LNCaP clone FGC (cell line): Measurements from ENCODE around the gene JAKMIP3.

Experiments
- DNase-seq: peaks from one replicate; pipeline ENCODE4 v3.0.0-alpha.2; 2011; ENCODE audit warnings: low read depth
- H3K4me3 ChIP-seq: 2 replicates; pipeline ENCODE4 v1.5.1; 2011; ENCODE audit warnings: mild to moderate bottlenecking, low read depth, low read length, control low read depth
- TF ChIP-seq, protein P1 (sequence below): IDR thresholded peaks from 2 replicates; pipeline ENCODE4 v1.5.1; 2012; ENCODE audit warnings: mild to moderate bottlenecking; ENCODE audit not compliant: control insufficient read depth, insufficient read depth; ENCODE audit errors: extremely low read depth

JAKMIP3 gene

GRCh38 chr10:132035476-132035875 is 30.3 kb upstream of the JAKMIP3 start:
- TF ChIP-seq, protein P1, sequence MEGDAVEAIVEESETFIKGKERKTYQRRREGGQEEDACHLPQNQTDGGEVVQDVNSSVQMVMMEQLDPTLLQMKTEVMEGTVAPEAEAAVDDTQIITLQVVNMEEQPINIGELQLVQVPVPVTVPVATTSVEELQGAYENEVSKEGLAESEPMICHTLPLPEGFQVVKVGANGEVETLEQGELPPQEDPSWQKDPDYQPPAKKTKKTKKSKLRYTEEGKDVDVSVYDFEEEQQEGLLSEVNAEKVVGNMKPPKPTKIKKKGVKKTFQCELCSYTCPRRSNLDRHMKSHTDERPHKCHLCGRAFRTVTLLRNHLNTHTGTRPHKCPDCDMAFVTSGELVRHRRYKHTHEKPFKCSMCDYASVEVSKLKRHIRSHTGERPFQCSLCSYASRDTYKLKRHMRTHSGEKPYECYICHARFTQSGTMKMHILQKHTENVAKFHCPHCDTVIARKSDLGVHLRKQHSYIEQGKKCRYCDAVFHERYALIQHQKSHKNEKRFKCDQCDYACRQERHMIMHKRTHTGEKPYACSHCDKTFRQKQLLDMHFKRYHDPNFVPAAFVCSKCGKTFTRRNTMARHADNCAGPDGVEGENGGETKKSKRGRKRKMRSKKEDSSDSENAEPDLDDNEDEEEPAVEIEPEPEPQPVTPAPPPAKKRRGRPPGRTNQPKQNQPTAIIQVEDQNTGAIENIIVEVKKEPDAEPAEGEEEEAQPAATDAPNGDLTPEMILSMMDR: no peak
- DNase-seq: no peak
- H3K4me3 ChIP-seq: no peak overlapping the region

DNA sequence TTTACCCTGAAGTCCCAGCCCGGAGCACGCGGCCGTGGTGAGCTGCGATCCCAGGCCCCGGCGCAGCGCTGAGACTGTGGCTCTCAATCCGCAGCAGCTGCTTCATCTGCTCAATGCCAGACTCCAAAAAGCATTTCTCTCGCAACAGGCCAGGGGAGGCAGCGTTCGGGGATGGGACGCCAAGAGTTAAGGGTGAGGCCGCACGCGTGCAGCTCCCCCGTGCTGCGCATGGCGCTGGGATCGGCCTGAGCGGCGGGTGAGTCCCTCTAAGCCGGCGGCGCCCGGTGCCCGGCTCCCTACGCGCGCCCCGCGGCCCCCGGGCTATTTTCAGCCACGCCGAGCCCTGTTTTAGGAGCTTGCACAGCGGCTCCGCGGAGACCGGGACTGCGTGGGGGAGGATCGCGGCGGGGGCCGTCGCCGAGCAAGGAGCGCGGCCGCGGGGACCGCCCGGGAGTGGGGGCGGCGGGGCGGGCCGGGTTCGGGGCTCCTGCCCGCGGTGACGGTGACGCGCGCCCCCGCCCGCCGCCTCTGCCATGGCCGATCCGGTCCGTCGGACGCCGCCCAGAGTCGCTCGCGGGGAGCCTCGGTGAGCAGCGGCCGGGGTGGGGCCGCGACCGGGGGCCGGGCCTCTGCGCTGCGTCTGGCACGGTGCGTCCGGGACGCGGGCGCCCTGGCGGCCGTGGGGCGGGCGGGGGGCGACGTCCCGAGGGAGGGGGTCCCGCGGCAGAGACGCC is 29.4 kb upstream of the JAKMIP3 start:
- DNase-seq: no peak
- TF ChIP-seq, protein P1: no peak
- H3K4me3 ChIP-seq: 0 out of 2 replicates have a peak overlapping the region, but pooled peaks have one; percentile 18

DNA sequence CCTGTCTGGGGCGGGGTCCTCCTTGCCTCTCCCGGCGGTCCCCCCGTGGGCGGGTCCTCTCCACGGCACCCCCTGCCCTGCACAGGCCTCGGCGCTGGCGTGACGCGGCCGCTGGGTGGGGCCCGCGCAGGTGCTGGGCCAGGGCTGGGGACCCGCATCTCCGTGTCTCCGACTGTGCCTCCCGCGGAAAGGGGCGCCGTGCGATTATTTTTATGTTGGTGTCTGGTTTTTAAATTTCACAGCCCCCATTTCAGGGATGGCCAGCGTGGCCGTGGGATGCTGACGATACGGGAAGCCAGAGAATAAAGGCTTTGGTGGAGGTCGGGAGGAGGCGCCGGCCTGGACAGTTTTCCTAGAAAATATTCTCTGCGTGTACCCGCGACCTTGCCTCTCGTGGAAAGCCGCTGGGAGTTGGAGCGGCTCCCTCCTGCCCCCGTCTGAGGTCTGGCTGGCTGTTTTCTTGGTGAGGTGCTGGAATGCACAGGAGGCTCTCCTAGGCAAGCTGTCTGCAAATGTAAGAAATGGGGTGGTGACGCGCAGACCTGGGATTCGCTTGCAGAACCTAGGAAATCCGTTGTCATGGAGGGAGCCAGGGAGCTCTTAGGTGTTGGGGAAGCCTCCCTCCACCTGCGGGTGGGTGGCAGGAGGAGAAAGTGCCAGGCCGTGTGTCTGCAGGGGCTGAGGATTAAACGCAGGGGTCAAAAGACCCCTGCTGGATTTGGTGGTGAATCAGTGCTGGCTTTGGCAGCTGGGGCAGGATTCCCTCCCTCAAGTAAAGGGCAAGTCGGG is 28.7 kb upstream of the JAKMIP3 start:
- TF ChIP-seq, protein P1: 0 out of 2 replicates have a peak, but pooled peaks have one; percentile 4
- 0 out of 2 replicates have a peak overlapping the region, but pooled peaks have one; percentile 7 for H3K4me3 ChIP-seq
- DNase-seq: no peak

DNA sequence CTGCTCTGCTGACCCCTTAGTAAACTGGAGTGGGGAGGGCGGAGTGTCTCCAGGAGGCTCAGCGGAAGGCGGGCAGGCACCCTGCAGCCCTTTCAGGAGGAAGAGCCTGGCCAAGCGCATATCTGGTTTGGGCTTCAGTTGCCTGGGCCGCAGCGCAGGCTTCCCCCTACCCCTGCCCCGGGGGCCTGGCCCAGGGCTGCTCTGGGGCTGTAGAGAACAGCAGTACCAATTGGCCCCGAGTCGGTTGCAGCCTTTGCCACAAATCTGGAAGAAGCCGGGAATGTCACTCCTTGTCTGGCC is 28.1 kb upstream of the JAKMIP3 start:
- DNase-seq: no peak
- H3K4me3 ChIP-seq: no peak overlapping the region
- TF ChIP-seq, protein P1: no peak

- no peak for DNase-seq
- TF ChIP-seq, protein P1: no peak
- H3K4me3 ChIP-seq: no peak overlapping the region
Measured at GRCh38 chr10:132039371-132039770, 26.4 kb upstream of the JAKMIP3 start.

GRCh38 chr10:132040046-132040445 is 25.7 kb upstream of the JAKMIP3 start:
- H3K4me3 ChIP-seq: no peak overlapping the region
- no peak for DNase-seq
- TF ChIP-seq, protein P1: no peak
